DMS53 (cell line): ENCODE measurements around the gene MKRN2OS.

ENCODE experiments used
- DNase-seq: peaks from one replicate; lab custom pipeline; 2025; lab: John Stamatoyannopoulos, UW

MKRN2OS gene

GRCh38 chr3:12545473-12545791 lies at the start of gene MKRN2OS:
MKRN2OS (minus strand) TSS chr3:12545499; CDS start chr3:12545464, 35 bp downstream.
- DNase-seq = peak; percentile 15

DNA sequence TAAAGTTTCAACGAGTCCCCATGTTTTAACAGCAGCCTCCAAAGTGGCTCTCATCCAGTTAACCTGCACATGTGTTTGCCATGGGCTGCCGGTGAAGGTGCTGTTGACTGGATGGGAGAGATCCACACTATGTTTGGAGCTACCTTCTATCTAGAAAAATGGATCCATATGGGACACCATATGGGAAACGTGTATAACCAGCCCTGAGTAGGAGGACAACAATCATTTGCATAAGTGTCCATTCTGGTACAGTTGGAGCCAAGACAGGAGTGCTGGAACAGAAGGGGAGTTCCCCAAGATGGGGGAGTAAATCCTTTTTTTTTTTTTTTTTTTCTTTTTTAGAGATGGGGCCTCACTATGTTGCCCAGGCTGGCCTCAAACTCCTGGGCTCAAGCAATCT lies 48.2 kb upstream of the MKRN2OS start:
- no peak for DNase-seq

DNA sequence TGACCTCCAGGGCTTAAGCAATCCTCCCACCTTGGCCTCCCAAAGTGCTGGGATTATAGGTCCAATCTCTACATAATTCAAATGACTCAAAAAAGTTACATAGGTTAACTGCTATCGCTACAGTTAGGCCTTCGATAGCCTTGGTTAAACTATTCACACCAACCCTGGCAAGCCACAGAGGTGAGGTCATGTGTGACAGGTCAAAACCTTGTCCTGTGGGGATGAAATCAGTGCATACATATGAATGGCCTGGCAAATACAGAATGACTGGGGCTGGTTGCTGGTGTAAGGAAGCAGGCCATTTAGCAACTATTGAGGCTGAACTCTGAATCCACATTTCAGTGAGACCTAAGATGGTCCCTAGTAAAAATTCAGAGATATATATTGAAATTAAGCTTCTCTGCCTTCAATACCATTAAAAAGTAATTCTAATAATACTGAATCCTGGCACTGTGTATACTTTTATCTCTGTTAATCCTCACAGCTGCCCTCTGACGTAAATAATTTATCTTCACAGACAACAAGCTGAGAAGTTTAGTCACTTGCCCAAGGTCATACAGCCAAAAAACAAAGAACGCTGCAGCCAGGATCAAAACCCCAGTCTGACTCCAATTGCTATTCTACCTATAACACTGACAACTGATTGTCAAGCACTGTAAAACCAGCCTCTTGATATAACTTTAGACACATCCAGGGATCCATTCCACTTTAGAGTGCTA lies 46.9 kb upstream of the MKRN2OS start:
- DNase-seq = no peak

- DNase-seq = no peak
These were observed 46.2 kb upstream of the MKRN2OS start for GRCh38 chr3:12591456-12591855.

GRCh38 chr3:12590096-12590495 lies 44.8 kb upstream of the MKRN2OS start:
- no peak for DNase-seq

GRCh38 chr3:12588039-12589009 lies 43.0 kb upstream of the MKRN2OS start:
- peak; percentile 86 for DNase-seq

GRCh38 chr3:12586403-12586802 lies 41.1 kb upstream of the MKRN2OS start:
- no peak for DNase-seq

- DNase-seq = no peak
These were observed 40.7 kb upstream of the MKRN2OS start for GRCh38 chr3:12585970-12586369.

DNA sequence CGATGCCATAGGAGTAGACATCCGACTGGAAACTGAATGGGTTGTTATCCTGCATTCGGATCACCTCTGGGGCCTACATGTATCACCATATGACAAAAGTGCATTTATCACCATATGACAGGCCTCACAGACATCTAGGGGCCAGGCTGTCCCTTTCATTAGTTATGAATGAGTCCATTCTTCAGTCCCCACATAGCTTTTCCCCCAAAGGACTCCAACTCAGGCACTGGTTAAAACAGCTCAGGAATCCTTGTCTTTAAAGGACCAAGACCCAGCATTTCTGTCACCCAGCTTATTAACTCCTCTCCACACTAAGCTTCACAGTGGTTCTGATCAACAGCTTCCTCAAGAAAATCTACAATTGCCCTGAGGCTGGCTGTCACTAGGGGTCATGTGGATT lies 39.9 kb upstream of the MKRN2OS start:
- DNase-seq = no peak

- DNase-seq = no peak
These were observed 38.8 kb upstream of the MKRN2OS start for GRCh38 chr3:12584083-12584482.

- DNase-seq = no peak
These were observed 38.0 kb upstream of the MKRN2OS start for GRCh38 chr3:12583280-12583679.

DNA sequence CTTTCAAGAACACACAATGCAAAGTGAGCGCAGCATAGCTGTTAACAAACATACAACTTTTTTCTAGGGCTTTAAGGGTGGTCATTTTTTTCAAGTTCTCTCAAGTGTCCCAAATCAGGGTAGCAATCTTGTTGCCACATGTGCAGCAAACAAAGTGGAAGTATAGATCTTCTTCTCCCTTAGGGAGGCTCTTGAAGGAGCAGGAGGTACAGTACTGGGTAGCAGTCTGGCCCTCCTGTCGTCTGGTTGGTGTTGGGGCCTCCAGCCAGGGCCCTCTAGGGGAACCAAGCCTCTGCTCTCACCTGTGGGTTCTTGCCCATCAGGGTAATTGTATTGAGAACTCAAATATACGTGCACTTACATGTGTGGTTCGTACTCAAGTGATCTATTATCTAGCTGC lies 37.4 kb upstream of the MKRN2OS start:
- DNase-seq = no peak

- DNase-seq = no peak
These were observed 34.6 kb upstream of the MKRN2OS start for GRCh38 chr3:12579905-12580304.

DNA sequence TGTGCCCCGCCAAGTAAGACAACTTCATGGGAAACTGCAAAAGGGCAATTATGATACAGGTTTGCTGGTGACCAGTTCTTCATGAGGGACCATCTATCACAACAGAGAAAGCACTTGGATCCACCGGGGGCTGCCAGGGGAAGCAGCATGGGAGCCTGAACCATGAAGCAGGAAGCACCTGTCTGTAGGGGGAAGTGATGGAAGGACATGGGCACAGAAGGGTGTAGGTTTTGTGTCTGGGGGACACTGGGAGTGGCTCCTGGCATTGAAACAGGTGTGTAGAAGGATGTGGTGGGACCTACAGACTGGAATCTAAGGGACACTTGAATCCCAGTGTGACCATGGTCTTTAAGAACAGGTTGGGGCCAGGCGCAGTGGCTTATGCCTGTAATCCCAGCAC lies 34.2 kb upstream of the MKRN2OS start:
- no peak for DNase-seq

DNA sequence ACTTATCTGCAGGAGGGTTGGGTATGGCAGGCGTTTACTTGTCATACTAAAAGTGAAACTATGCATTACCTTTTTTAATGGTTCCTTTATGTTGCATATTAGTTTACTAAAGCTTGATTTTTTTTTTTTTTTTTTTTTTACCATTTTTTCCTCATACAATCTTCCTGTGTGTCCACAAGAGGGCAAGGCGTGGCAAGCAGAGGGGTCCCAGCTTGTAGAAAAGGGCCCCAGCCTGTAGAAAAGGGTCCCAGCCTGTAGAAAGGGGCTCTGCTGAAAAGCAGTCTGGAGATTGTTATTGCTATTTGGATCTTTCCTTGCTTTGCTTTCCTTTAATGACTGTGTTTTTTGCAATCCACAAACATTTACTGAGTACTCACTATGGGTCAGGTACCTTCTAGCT lies 33.4 kb upstream of the MKRN2OS start:
- DNase-seq = no peak

GRCh38 chr3:12577379-12577778 lies 32.1 kb upstream of the MKRN2OS start:
- no peak for DNase-seq

DNA sequence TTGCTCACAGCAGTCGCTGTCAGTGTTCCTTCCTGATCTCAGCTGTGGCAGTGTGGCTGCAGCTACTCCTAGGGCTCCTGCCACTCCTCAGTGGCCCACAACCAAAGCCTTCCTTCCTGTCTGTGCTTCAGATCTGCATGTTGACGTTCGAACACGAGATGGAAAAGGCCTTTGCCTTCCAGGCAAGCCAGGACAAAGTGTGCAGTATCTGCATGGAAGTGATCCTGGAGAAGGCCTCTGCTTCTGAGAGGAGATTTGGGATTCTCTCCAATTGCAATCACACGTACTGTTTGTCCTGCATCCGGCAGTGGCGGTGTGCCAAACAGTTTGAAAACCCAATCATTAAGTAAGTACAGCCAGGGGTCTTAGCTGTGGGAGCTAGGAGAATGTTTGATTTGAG lies 29.4 kb upstream of the MKRN2OS start:
- no peak for DNase-seq

DNA sequence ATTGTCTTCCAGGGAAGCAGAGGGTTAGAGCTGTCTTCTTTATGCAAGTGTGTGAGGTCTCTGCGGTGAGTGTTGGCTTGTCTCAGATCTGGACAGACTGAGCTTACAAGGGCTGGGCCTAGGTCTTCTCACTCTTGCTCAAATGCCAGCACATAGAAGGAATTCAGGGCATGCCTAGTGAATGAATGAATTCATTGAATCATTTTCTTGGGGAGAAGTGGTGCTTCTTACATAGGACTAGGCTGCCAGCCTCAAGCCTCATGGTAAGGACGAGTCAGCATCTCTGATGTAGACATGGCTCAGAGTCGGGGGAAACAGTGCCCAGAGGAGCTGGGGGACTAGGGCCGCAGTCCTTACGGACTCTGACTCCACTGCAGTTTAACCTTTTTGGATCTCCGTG lies 28.8 kb upstream of the MKRN2OS start:
- no peak for DNase-seq

DNA sequence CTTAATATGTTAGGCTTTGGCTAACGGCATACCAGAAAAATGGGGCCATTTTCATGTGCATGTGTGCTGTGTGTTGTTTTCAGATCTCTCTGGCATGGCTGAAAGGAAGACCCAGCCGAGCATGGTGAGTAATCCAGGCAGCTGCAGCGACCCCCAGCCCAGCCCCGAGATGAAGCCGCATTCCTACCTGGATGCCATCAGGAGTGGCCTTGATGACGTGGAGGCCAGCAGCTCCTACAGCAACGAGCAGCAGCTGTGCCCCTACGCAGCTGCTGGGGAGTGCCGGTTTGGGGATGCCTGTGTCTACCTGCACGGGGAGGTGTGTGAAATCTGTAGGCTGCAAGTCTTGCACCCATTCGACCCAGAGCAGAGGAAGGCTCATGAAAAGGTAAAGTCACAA lies 26.7 kb upstream of the MKRN2OS start:
- no peak for DNase-seq

GRCh38 chr3:12569836-12570235 lies 24.5 kb upstream of the MKRN2OS start:
- no peak for DNase-seq

GRCh38 chr3:12568747-12569146 lies 23.4 kb upstream of the MKRN2OS start:
- no peak for DNase-seq

DNA sequence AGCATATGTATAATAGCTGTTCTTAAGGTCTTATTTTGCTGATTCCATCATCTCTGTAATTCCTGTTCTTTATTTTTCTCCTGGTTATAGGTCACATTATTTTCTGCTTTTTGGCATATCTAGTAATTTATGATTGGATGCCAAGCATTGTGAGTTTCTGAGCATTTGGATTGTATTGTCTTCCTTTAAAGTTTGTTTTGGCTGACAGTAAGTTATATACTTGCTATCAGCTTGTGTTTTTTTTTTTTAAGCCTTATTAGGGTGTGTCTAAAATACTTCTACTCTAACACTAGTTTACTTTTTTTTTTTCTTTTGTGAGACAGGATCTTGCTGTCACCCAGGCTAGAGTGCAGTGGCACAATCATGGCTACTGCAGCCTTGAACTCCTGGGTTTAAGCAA lies 21.7 kb upstream of the MKRN2OS start:
- DNase-seq = no peak

DNA sequence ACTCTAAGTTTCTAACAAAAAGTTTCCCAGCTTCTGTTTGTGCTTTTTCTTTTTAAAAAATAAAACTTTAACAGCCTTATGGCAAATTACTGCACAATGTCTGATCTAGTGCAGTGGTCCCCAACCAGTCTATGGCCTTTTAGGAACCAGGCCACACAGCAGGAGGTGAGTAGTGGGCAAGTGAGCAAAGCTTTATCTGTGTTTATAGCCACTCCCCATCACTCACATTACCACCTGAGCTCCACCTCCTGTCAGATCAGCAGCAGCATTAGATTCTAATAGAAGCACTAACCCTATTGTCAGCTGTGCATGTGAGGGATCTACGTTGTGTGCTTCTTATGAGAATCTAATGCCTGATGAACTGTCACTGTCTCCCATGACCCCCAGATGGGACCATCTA lies 17.2 kb upstream of the MKRN2OS start:
- no peak for DNase-seq
